H1 (cell line): ENCODE measurements around the gene MTAP. TPM values are rescaled to one million over a fixed set of nuclear protein-coding genes. Genes with fewer than 3 reads are reported as not detected.

Experiments used
- CTCF ChIA-PET: fragments of 300-600 bp; sonication (Branson Sonifier 250); formaldehyde crosslinking; loops from one replicate; lab custom pipeline; 2021; ENCODE audit not compliant: partially characterized antibody; lab: Charles Lee
- POLR2A ChIA-PET: fragments of 300-600 bp; sonication (Branson Sonifier 250); formaldehyde crosslinking; loops from one replicate; lab custom pipeline; 2021; ENCODE audit warnings: inconsistent platforms; ENCODE audit not compliant: partially characterized antibody; lab: Charles Lee
- DNase-seq, 2 experiments: peaks; one replicate each; pipeline versions ENCODE4 v3.0.0 to v3.0.0-alpha.2; 2010 to 2022; ENCODE audit warnings: low spot score in 2 of 2, low read depth in 1 of 2, mixed read lengths in 1 of 2
- FAIRE-seq: peaks from 2 replicates; lab custom pipeline; 2011; peaks lifted over from hg19 to GRCh38; lab: Jason Lieb, UNC
- H2AFZ ChIP-seq: 2 replicates; pipeline ENCODE4 v1.8.1; 2012; ENCODE audit warnings: low read length, inconsistent platforms
- H2AK5ac ChIP-seq: 2 replicates; pipeline ENCODE4 v1.6.1; 2013; ENCODE audit warnings: low read depth, low read length
- H2BK120ac ChIP-seq: replicated peaks from 2 replicates; pipeline ENCODE3; 2013; ENCODE audit warnings: low read depth, low read length, inconsistent platforms
- H2BK12ac ChIP-seq: 2 replicates; pipeline ENCODE4 v1.6.1; 2013; ENCODE audit warnings: low read depth, low read length
- H2BK15ac ChIP-seq: 2 replicates; pipeline ENCODE4 v1.6.1; 2013; ENCODE audit warnings: low read length
- H2BK20ac ChIP-seq: 2 replicates; pipeline ENCODE4 v1.6.1; 2013; ENCODE audit warnings: low read length
- H2BK5ac ChIP-seq: 2 replicates; pipeline ENCODE4 v1.6.1; 2013; ENCODE audit warnings: low read depth, low read length
- H3K14ac ChIP-seq: 2 replicates; pipeline ENCODE4 v1.6.1; 2013; ENCODE audit warnings: inconsistent platforms; ENCODE audit not compliant: insufficient read length
- H3K18ac ChIP-seq: 2 replicates; pipeline ENCODE4 v1.6.1; 2013; ENCODE audit warnings: low read length; ENCODE audit errors: extremely low read depth
- H3K23ac ChIP-seq: 2 replicates; pipeline ENCODE4 v1.6.1; 2013; ENCODE audit warnings: inconsistent platforms; ENCODE audit not compliant: insufficient read length
- H3K23me2 ChIP-seq: 2 replicates; pipeline ENCODE4 v1.6.1; 2013; ENCODE audit warnings: low read depth, low read length
- H3K27ac ChIP-seq: 2 replicates; pipeline ENCODE4 v1.6.1; 2011; ENCODE audit warnings: low read depth, low read length, inconsistent platforms
- H3K27me3 ChIP-seq, 4 experiments: replicated peaks in 1 of 4; 1 replicate in 1 of 4; 2 replicates in 3 of 4; pipeline versions ENCODE4 v1.6.1 to v1.8.1; 2011 to 2013; ENCODE audit warnings: low read length in 3 of 4, mild to moderate bottlenecking in 3 of 4, inconsistent platforms in 2 of 4, mixed read lengths in 2 of 4, moderate library complexity in 1 of 4; ENCODE audit not compliant: control insufficient read depth in 3 of 4, insufficient read depth in 3 of 4; ENCODE audit errors: extremely low read depth in 1 of 4
- H3K36me3 ChIP-seq, 4 experiments: 2 replicates each; pipeline versions ENCODE4 v1.6.1 to v1.8.1; 2011 to 2013; ENCODE audit warnings: mild to moderate bottlenecking in 4 of 4, low read length in 3 of 4, moderate library complexity in 2 of 4, control low read depth in 1 of 4, inconsistent platforms in 1 of 4; ENCODE audit not compliant: insufficient read depth in 4 of 4, control insufficient read depth in 2 of 4
- H3K4ac ChIP-seq: replicated peaks from 2 replicates; pipeline ENCODE3; 2013; ENCODE audit warnings: low read length, low read depth, mixed read lengths, inconsistent platforms; ENCODE audit not compliant: insufficient read length
- H3K4me1 ChIP-seq, 4 experiments: replicated peaks in 1 of 4; 1 replicate in 1 of 4; 2 replicates in 3 of 4; pipeline versions ENCODE4 v1.6.1 to v1.8.1; 2011 to 2013; ENCODE audit warnings: low read length in 3 of 4, inconsistent platforms in 2 of 4, mixed read lengths in 1 of 4; ENCODE audit not compliant: insufficient read depth in 4 of 4, control insufficient read depth in 3 of 4
- H3K4me2 ChIP-seq, 2 experiments: 2 replicates each; pipeline versions ENCODE4 v1.6.1 to v1.8.1; 2011 to 2013; ENCODE audit warnings: low read depth in 2 of 2, low read length in 2 of 2, control low read depth in 1 of 2, inconsistent platforms in 1 of 2, mild to moderate bottlenecking in 1 of 2; ENCODE audit not compliant: insufficient read depth in 1 of 2
- H3K4me3 ChIP-seq, 4 experiments: fragments of 200-600, 300-600 bp in 1 of 4; sonication (generic), shearing (Covaris generic), sonication (Bioruptor Twin) in 1 of 4; 2 replicates each; pipeline versions ENCODE4 v1.5.1 to v1.8.1; 2011 to 2016; ENCODE audit warnings: low read length in 4 of 4, low read depth in 3 of 4, control low read depth in 2 of 4, inconsistent platforms in 2 of 4, mild to moderate bottlenecking in 2 of 4, mixed read lengths in 1 of 4, moderate library complexity in 1 of 4; ENCODE audit not compliant: insufficient read depth in 2 of 4; ENCODE audit errors: extremely low read depth in 1 of 4
- H3K56ac ChIP-seq: replicated peaks from 2 replicates; pipeline ENCODE3; 2013; ENCODE audit warnings: low read depth, mild to moderate bottlenecking, mixed read lengths, low read length, inconsistent platforms; ENCODE audit not compliant: insufficient read length
- H3K79me1 ChIP-seq: 2 replicates; pipeline ENCODE4 v1.6.1; 2013; ENCODE audit warnings: low read depth, low read length, control low read depth
- H3K79me2 ChIP-seq, 2 experiments: 2 replicates each; pipeline versions ENCODE4 v1.6.1 to v1.8.1; 2012 to 2013; ENCODE audit warnings: low read length in 2 of 2, mild to moderate bottlenecking in 2 of 2, inconsistent platforms in 1 of 2; ENCODE audit not compliant: insufficient read depth in 2 of 2, control insufficient read depth in 1 of 2
- H3K9ac ChIP-seq, 4 experiments: replicated peaks in 1 of 4; 1 replicate in 1 of 4; 2 replicates in 3 of 4; pipeline versions ENCODE4 v1.6.1 to v1.8.1; 2011 to 2013; ENCODE audit warnings: low read depth in 3 of 4, low read length in 3 of 4, control low read depth in 2 of 4, mild to moderate bottlenecking in 2 of 4, moderate library complexity in 2 of 4, inconsistent platforms in 1 of 4; ENCODE audit errors: extremely low read depth in 1 of 4
- H3K9me3 ChIP-seq, 2 experiments: 2 replicates each; pipeline versions ENCODE4 v1.6.1 to v1.8.1; 2012 to 2013; ENCODE audit warnings: mild to moderate bottlenecking in 2 of 2, moderate library complexity in 2 of 2, control low read depth in 1 of 2, inconsistent platforms in 1 of 2, low read depth in 1 of 2, low read length in 1 of 2, mixed read lengths in 1 of 2; ENCODE audit not compliant: insufficient read depth in 2 of 2
- H4K20me1 ChIP-seq, 2 experiments: replicated peaks in 1 of 2; 2 replicates each; pipeline versions ENCODE3 to v1.8.1; 2011 to 2013; ENCODE audit warnings: inconsistent platforms in 2 of 2, low read length in 2 of 2, mild to moderate bottlenecking in 1 of 2; ENCODE audit not compliant: insufficient read depth in 2 of 2, control insufficient read depth in 1 of 2
- H4K5ac ChIP-seq: 2 replicates; pipeline ENCODE4 v1.6.1; 2013; ENCODE audit warnings: low read length, low read depth, mixed read lengths, inconsistent platforms; ENCODE audit not compliant: insufficient read length
- H4K8ac ChIP-seq: 2 replicates; pipeline ENCODE4 v1.8.0; 2013; ENCODE audit warnings: mild to moderate bottlenecking, moderate library complexity, low read length, inconsistent platforms; ENCODE audit not compliant: insufficient read depth; ENCODE audit errors: extremely low read depth
- H4K91ac ChIP-seq: replicated peaks from 2 replicates; pipeline ENCODE3; 2013; ENCODE audit warnings: low read length, mixed read lengths, inconsistent platforms; ENCODE audit not compliant: insufficient read length
- ATF2 ChIP-seq: IDR thresholded peaks from 2 replicates; pipeline ENCODE4 v1.6.1; 2012; ENCODE audit warnings: low read length, inconsistent platforms
- BCL11A ChIP-seq, 2 experiments: IDR thresholded peaks; one replicate each; pipeline ENCODE4 v1.6.1; 2011; ENCODE audit warnings: low read depth in 2 of 2, low read length in 2 of 2, mild to moderate bottlenecking in 2 of 2
- CBX8 ChIP-seq: fragments of 300-800, 300-1000 bp; sonication (generic); IDR thresholded peaks from 2 replicates; pipeline ENCODE4 v1.7.1; 2016; ENCODE audit warnings: low read depth, low read length, borderline replicate concordance
- SP1 ChIP-seq: IDR thresholded peaks from 2 replicates; pipeline ENCODE4 v1.6.1; 2011; ENCODE audit warnings: low read depth, low read length
- WGBS, 2 experiments: shearing (Covaris generic) in 1 of 2; methylation state at CpG; one replicate each; pipeline versions ENCODE4 v1.1.6 to v1.1.7; 2013 to 2015; ENCODE audit warnings: low lambda C conversion rate in 2 of 2, mixed read lengths in 2 of 2, inconsistent platforms in 1 of 2, low coverage in 1 of 2, missing lambda C conversion rate in 1 of 2; ENCODE audit not compliant: insufficient replicate concordance in 2 of 2, insufficient coverage in 1 of 2, insufficient read length in 1 of 2; ENCODE audit errors: extremely low coverage in 1 of 2, missing lambda C conversion rate in 1 of 2; 5-methylcytosine and 5-hydroxymethylcytosine counted together
- polyA plus RNA-seq, 7 experiments: library from polyadenylated mRNA; depleted of rRNA in 3 of 7; stranded (reverse) in 5 of 7; unstranded in 2 of 7; fragments of >200 nt in 5 of 7; fragments of 200-250 nt in 2 of 7; gene quantifications; 1 replicate in 5 of 7; 2 replicates in 1 of 7; 4 replicates in 1 of 7; pipeline versions ENCODE4 v1.2.1 to v1.2.3, GENCODE V29; 2011 to 2013; ENCODE audit warnings: missing spikeins in 2 of 7, mixed read lengths in 2 of 7
- total RNA-seq: library from RNA; stranded (reverse); fragmentation: NEBNext Ultra II Directional; extraction: Animal tissue kit (Norgen Biotek cat#: 25700); gene quantifications from 2 replicates; pipeline ENCODE4 v1.2.1, GENCODE V29; 2021

The MTAP gene
- total and polyA plus RNA-seq, 2 of the 8 experiments (the other 6 are each of a cell fraction or from before 2014, with no cell fraction given), result 16.4 to 100 TPM

GRCh38 chr9:21866302-21866701 is 63.9 kb downstream of the MTAP start:
- no peak for FAIRE-seq
- H2BK120ac ChIP-seq, result no peak overlapping the region
- H3K23me2 ChIP-seq, result no peaks in the 10 kb centered on the region
- WGBS, 2 experiments, result 89% methylated on average over 1 of the region's 1 CpG; no CpG with 5 or more reads in 1 of the 2 experiments
- H3K36me3 ChIP-seq, result peaks cover 8 to 50% (median 22%) of the 10 kb centered on the region in 4 experiments
- no peak overlapping the region for H4K8ac ChIP-seq
- no peak overlapping the region for H2AK5ac ChIP-seq
- H3K27me3 ChIP-seq, result no peaks in the 10 kb centered on the region
- ChIA-PET CTCF (interaction anchor here (0.8 to 1.5 kb wide), 2 partner anchors 11 to 39 kb away, joined by 3 read pairs; no protein-coding TSS in a partner anchor), POLR2A (interaction anchor here (0.8 kb wide), 1 partner anchor 17 kb away, joined by 3 read pairs; no protein-coding TSS in a partner anchor)
- H2BK5ac ChIP-seq, result no peak overlapping the region
- DNase-seq, result no peak
- no peaks in the 10 kb centered on the region for H3K79me2 ChIP-seq
- H2BK12ac ChIP-seq, result no peak overlapping the region
- no peak overlapping the region for H4K91ac ChIP-seq
- no peak for TF ChIP-seq BCL11A (IDR thresholded peaks at IDR 0.05; ENCODE audit: low read depth in 2 of 2, low read length in 2 of 2)
- TF ChIP-seq ATF2, result no peak
- TF ChIP-seq CBX8, result no peak
- TF ChIP-seq SP1, result no peak
- no peak overlapping the region for H3K9ac ChIP-seq
- H3K4me1 ChIP-seq, result no peaks in the 10 kb centered on the region
- H2BK15ac ChIP-seq, result no peak overlapping the region
- no peak overlapping the region for H3K4me3 ChIP-seq
- no peak overlapping the region for H3K23ac ChIP-seq
- no peak overlapping the region for H3K4me2 ChIP-seq
- no peak overlapping the region for H3K14ac ChIP-seq
- H3K9me3 ChIP-seq, result no peaks in the 10 kb centered on the region
- no peak overlapping the region for H3K56ac ChIP-seq
- H3K18ac ChIP-seq, result no peak overlapping the region
- H3K79me1 ChIP-seq, result no peaks in the 10 kb centered on the region
- H3K4ac ChIP-seq, result no peak overlapping the region
- H4K5ac ChIP-seq, result no peak overlapping the region
- no peak overlapping the region for H2BK20ac ChIP-seq
- H2AFZ ChIP-seq, result no peak overlapping the region
- H3K27ac ChIP-seq, result no peak overlapping the region
- no peaks in the 10 kb centered on the region for H4K20me1 ChIP-seq
